Activated CD8-positive, alpha-beta memory T cell treated with anti-CD3 and anti-CD28 coated beads, Interleukin-2, amount 50 U/mL, for 24 hours (primary cell): ENCODE measurements around the gene B2M.
"Not testable (repeated sequence)": the region's sequence is repeated elsewhere in the genome, so short reads cannot be mapped to it uniquely, and the experiment has no call there.

ENCODE experiments used
- DNase-seq: peaks from one replicate; pipeline ENCODE4 v3.0.0-alpha.2; 2020; ENCODE audit errors: extremely low read depth

B2M gene

GRCh38 chr15:44726136-44726535 lies 14.8 kb downstream of the B2M start:
- DNase-seq, result no peak

DNA sequence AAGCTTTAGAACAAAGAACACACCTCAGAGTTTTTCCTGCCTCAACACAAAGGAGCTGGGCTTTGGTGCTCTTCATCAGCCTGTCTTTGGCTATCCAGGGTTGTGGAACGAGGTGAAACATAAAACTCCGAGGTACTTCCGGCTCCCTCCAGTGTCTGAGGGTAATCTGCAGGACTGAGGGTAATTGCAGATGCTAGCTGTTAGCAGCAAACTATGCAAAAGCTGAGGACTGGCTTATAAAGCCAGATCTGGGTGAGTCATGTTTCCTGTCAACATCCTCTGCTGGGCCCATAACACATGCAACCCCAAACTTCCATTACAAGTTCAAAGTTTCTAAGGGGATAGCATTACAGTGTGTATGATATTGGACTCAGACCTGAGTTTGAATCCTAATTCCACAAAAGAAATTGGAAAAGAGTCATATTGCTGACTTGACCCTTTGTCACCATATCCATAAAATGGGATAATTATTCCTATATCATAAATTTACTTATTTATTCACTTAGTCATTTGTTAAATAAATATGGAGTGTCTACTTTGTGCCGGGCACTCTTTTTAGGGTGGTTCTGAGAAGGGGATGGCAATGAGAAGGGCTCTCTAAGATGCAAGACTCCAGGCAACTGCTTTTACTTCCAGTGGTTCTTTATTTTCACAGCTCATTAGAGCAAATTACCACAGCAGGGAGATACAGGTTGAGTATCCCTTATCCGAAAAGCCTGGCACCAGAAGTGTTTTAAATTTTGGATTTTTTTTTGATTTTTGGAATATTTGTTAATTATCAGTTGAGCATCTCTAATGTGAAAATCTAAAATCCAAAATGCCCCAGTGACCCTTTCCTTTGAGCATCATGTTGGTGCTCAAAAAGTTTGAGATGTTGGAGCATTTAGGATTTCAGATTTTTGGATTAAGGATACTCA lies 15.5 kb downstream of the B2M start:
- no peak for DNase-seq

- DNase-seq, result no peak
Measured at GRCh38 chr15:44727485-44728231, 16.3 kb downstream of the B2M start.

DNA sequence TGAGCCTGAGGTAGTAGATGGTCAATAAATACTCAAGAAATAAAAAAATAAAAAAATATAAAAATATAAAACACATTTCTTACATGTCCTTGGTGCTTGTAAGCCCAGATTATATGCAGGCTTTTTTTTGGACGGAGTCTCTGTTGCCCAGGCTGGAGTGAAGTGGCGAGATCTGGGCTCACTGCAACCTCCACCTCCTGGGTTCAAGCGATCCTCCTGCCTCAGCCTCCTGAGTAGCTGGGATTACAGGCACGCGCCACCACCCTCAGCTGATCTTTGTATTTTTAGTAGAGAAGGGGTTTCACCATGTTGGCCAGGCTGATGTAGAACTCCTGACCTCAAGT lies 16.9 kb downstream of the B2M start:
- not testable (repeated sequence) for DNase-seq

GRCh38 chr15:44728576-44729407 lies 17.5 kb downstream of the B2M start:
- peak; percentile 86 for DNase-seq

DNA sequence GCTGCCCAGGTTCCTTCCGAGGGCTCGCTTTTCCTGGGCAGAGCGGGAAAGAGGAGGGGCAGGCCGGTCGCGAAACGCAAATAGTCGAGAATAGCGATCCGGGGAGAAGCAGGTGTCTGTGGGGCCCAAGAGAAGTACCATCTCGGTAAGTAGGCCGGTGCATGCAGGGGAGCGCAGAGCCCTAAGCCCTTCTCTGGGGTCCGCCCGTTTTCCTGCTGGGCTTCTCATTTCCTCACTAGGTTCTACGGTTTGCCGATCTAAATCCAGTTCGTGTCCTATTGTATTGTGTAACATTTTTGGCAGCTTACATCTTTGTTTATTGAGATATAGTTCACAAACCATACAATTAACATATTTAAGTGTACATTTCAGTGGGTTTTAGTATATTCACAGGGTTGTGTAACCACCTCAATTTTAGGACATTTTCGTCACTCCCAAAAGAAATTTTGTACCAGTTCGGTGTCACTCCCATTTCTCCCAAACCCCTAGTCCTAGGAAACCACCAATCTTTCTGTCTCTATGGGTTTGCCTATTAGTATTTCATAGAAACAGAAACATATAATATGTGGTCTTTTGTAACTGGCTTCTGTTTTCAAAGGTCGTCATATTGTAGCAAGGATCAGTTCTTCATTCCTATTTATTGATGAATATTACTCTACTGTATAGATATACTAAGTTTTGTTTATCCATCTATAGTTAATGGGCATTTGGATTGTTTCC lies 18.3 kb downstream of the B2M start:
- DNase-seq, result no peak

GRCh38 chr15:44734839-44735481 lies 23.6 kb downstream of the B2M start:
- no peak for DNase-seq

GRCh38 chr15:44735482-44736180 lies 24.3 kb downstream of the B2M start:
- no peak for DNase-seq

DNA sequence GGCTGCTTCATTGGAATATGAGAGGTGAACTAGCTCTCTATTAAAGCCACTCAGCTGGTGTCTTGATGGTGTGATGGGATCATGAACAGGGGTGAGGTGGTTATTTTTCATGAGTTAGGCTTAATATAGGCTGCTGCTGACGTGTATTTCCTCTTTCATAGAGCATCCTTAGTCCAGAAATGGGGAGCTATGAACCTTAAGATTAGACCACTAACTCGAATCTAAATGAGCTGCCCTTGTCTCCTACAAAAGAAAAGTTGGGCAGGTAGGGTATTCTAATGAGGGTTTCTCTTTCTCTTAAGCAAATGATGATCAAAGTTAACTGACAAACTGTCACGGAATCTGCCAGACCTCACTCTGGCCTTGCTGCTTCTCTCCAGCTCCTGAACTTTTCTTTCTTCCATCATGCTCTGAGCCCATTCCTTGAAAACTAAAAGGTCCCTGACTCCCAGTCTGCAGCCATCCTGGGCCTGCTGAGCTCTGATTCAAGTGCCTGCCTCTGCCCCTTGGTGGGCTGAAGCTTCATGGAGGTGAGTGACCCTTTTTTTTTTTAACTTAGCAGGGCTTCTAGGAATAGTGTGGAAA lies 25.0 kb downstream of the B2M start, which contains the start of gene TRIM69:
TSS of gene TRIM69 (plus strand) at position 348 of the 585 bp plus-strand sequence. CDS start at position 525, 177 bp downstream.
- DNase-seq, result no peak

- no peak for DNase-seq
Measured at GRCh38 chr15:44738340-44738984, 27.1 kb downstream of the B2M start.

DNA sequence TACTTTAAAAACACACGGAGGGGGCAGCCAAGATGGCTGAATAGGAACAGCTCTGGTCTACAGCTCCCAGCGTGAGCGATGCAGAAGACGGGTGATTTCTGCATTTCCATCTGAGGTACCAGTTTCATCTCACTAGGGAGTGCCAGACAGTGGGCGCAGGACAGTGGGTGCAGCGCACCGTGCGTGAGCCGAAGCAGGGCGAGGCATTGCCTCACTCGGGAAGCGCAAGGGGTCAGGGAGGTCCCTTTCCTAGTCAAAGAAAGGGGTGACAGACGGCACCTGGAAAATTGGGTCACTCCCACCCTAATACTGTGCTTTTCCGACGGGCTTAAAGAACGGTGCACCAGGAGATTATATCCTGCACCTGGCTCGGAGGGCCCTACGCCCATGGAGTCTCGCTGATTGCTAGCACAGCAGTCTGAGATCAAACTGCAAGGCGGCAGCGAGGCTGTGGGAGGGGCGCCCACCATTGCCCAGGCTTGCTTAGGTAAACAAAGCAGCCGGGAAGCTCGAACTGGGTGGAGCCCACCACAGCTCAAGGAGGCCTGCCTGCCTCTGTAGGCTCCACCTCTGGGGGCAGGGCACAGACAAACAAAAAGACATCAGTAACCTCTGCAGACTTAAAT lies 28.0 kb downstream of the B2M start:
- DNase-seq, result not testable (repeated sequence)

GRCh38 chr15:44743454-44743853 lies 32.1 kb downstream of the B2M start:
- DNase-seq, result not testable (repeated sequence)

DNA sequence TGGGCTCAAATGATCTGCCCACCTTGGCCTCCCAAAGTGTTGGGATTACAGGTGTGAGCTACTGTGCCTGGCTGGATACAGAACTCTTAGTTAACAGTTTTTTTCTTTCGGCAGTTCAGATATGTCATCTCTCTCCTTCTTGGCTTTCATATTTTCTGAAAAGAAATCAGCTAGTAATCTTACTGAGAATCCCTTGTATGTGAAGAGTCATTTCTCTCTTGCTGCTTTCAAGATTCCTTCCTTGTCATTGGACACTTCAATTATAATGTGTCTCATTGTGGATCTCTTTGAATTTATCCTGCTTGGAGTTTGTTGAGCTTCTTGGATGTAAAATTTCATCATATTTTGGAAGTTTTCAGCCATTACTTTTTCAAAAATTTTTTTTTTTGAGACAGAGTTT lies 42.0 kb downstream of the B2M start:
- DNase-seq, result no peak

- no peak for DNase-seq
Measured at GRCh38 chr15:44763187-44763586, 51.9 kb downstream of the B2M start.

GRCh38 chr15:44763848-44764247 lies 52.5 kb downstream of the B2M start:
- no peak for DNase-seq

- no peak for DNase-seq
Measured at GRCh38 chr15:44765036-44765435, 53.7 kb downstream of the B2M start.
